HG03460 (cell line): ENCODE measurements around the gene ESPNL.
"Not testable (repeated sequence)": the region's sequence is repeated elsewhere in the genome, so short reads cannot be mapped to it uniquely, and the experiment has no call there.

ENCODE experiments used
- ATAC-seq: cut with Tn5 transposase; IDR thresholded peaks from one replicate; pipeline ENCODE4 v1.9.1; 2021; ENCODE audit not compliant: unreplicated experiment

The ESPNL gene, protein sequence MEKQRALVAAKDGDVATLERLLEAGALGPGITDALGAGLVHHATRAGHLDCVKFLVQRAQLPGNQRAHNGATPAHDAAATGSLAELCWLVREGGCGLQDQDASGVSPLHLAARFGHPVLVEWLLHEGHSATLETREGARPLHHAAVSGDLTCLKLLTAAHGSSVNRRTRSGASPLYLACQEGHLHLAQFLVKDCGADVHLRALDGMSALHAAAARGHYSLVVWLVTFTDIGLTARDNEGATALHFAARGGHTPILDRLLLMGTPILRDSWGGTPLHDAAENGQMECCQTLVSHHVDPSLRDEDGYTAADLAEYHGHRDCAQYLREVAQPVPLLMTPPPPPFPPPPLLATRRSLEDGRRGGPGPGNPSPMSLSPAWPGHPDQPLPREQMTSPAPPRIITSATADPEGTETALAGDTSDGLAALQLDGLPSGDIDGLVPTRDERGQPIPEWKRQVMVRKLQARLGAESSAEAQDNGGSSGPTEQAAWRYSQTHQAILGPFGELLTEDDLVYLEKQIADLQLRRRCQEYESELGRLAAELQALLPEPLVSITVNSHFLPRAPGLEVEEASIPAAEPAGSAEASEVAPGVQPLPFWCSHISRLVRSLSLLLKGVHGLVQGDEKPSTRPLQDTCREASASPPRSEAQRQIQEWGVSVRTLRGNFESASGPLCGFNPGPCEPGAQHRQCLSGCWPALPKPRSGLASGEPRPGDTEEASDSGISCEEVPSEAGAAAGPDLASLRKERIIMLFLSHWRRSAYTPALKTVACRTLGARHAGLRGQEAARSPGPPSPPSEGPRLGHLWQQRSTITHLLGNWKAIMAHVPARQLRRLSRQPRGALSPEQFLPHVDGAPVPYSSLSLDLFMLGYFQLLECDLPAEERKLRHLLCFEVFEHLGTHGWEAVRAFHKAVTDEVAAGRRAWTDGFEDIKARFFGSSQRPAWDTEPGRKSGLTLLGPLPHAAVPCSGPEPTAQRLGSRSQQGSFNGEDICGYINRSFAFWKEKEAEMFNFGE

DNA sequence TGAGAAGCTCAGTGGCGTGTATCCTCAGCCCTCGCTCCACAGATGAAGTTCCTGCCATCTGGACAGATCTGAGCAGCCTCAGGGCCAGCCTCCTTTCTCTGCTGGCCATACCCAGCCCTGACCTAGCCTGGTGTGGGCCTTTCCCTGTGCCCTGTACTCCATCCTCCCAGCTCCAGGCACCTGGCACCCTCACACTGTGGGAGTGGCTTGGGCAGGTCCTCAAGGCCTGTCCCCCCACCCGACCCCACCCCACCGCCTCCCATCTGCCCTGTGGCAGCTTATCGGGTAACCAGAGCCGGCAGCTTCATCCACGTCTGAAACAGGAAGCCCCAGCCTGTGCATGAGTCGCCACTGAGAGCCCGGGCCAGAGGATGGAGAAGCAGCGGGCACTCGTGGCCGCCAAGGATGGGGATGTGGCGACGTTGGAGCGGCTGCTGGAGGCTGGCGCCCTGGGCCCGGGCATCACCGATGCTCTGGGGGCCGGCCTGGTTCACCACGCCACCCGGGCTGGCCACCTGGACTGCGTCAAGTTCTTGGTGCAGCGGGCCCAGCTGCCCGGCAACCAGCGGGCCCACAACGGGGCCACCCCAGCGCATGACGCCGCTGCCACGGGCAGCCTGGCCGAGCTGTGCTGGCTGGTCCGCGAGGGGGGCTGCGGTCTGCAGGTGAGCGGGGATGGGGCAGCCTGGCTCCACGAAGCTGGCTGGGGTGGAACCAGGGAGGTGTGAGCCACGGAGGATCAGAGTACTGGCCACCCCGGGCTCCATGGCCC is at the start of gene ESPNL:
Gene ESPNL, plus strand, starts transcription at position 292 of the 772 bp plus-strand sequence. Its CDS starts 80 bp downstream, at position 372.
- no peak for ATAC-seq

DNA sequence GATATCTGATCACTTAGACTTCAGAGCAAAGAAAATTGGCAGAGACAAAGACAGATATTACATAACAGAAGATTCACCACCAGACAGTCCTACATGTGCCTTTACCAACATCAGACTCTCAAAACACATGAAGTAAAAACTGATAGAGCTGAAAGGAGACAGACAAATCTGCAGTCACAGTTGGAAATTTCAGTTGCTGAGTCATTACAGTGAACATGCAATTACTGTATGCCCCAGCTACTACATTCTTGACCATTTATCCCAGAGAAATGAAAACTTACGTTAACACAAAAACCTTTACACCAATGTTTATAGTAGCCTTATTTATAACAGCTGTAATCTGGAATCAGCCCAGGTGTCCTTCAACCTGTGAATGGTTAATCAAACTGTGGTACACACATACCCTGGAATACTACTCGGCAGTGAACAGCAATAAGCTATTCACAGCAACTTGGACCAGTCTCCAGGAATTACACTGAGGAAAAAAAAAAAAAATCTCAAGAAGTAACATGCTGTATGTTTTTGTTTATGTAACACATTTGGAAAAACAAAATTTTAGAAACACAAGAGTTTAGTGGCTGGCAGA is 46.9 kb upstream of the ESPNL start:
- ATAC-seq = no peak

DNA sequence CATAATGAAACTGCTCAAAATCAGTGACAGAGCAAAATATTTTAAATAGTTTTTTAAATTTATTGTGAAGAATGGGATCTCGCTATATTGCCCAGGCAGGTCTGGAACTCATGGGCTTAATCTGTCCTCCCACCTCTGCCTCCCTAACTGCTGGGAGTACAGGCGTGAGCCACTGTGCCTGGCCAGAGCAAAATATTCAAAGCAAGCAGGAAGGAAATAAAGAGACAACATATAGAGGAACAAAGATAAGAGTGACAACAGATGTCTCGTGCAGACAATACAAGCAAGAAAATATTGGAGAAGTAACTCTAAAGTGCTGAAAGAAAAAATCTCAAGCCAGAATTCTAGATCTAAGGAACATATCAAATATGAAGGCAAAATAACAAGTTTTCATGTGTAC is 44.3 kb upstream of the ESPNL start:
- no peak for ATAC-seq

DNA sequence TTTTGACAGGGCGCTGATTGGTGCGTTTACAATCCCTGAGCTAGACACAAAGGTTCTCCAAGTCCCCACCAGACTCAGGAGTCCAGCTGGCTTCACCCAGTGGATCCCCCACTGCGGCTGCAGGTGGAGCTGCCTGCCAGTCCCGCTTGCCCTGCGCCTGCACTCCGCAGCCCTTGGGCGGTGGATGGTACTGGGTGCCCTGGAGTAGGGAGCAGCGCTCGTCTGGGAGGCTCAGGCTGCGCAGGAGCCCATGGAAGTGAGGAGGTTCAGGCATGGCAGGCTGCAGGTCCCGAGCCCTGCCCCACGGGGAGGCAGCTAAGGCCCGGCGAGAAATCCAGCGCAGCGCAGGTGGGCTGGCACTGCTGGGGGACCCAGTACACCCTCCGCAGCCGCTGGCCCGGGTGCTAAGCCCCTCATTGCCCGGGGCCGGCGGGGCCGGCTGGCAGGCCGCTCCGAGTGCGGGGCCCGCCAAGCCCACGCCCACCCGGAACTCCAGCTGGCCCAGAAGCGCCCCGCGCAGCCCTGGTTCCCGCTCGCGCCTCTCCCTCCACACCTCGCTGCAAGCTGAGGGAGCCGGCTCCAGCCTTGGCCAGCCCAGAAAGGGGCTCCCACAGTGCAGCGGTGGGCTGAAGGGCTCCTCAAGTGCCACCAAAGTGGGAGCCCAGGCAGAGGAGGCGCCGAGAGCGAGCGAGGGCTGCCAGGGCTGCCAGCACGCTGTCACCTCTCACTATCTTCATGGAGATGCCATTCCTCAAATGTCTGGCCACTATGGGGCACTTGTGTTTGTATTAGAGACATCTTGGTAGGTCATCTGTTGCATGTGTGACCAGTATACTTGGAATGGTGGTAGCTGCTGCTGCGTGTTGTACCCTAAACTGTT is 42.2 kb upstream of the ESPNL start:
- ATAC-seq = not testable (repeated sequence)

DNA sequence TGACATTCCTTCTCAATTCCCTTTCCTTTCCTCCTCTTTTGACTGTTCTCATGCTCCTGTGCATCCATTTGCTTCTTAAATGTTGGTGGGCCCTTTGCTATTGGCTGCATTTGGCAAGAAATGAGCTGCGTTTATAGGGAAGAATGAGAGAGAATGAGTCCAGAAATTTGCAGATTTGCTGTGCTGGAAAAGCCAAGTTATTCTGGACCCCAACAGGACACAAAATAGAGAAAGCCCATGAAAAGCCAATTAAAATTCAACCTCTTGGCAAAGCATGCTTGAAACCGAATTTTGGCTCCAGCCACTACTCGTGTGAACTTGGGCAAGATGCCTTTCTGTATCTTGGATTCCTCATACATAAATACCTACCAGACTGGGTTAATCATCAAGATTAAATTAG is 40.6 kb upstream of the ESPNL start:
- no peak for ATAC-seq

DNA sequence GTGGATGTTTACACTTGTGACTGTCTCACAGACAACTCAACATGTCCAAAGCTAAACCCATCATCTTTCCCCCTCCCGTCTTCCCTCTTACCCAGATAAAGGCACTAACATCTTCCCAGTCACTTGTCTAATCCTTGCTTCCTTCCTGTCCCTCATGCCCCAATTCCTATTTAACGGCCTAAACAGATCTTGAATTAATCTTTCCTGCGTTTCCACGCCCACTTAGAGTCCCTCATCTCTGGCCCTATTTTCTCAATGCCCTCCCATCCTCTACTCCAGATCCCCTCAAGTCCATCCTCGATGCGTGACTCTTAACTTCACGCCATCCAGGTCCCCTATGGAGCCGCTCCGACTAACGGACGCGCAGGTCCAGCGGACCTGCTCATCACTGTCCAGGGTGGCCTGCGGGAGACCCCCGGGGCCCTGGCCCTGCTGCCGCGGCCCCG is 40.0 kb upstream of the ESPNL start:
- peak; percentile 0 for ATAC-seq

DNA sequence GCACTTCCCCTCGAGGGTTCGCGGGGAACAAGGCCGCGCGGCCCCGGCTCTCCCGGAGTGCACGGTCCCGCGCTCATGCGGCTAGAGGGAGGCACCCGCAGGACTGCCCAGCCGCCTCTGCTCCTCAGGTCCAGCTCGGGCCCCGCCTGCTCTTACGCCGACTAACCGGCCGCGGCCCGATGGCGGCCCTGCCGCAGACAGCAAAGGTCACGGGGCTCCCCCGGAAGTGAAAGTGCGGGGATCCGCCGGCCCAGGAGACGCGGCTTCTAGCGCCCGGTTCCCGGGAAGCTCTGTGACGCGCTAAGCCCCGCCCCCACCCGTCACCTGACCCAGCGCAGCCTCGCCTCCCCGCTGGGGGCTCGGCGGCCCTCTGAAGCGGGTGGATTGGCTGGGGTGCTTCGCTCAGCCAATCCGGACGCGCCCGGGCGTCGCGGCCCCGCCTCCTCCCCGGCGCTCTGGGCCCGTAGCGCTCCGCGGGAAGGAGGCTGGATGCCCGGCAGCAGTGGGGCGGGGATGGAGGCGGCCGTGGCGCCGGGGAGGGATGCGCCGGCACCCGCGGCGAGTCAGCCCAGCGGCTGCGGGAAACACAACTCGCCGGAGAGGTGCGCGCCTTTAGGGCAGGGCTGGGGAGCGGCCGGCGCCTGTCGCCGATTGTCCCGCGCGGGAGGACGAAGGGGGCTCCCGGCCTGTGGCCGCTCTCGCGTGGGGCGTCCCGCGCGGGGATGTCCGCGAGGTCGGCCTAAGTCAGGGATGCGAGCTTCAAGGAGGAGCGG is 39.4 kb upstream of the ESPNL start, which contains the start of gene SCLY:
Gene SCLY, plus strand, starts transcription at position 460 of the 773 bp plus-strand sequence. Its CDS starts 54 bp downstream, at position 514.
- peak; percentile 94 for ATAC-seq

DNA sequence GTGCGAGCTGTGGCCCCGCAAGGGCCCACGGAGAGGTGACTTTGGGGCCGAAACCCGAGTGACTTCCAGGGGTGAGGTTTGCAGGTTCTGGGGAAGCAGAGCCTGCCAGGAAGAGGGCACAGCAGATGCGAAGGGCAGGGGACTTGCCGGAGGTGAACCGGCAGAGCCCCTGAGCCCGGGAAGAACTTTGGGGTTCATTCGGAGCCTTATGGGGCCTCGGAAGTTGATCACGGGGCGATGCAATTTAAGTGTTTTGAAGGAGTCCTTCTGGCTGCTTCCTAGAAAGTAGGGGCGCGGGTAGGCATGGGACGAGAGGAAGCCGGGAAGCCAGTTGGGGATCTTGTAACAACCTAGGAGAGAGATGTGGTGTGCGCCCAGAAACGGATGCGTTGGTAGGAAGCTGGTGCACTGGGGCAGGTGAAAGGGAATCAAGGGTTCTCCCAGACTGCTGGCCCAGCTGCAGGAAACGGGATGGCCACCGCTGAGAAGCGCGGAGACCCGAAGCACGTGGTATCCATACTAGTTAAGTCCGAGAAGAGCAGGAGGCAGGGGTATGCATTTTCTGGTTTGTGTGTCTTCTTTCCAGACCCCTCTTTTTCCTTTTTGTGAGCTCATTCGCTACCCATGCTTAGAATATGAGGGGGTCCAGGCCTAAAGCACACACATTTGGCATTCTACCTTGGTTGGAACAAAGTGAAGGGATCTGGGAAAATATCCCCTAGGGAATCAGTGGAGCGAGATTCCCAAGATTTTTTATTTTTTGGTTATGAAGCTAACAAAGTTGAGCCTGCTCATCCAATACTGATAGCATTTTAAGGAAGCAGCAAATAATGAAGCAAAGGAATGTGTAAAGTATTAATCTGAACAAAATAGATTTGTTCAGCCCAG is 38.6 kb upstream of the ESPNL start:
- peak; percentile 21 for ATAC-seq

DNA sequence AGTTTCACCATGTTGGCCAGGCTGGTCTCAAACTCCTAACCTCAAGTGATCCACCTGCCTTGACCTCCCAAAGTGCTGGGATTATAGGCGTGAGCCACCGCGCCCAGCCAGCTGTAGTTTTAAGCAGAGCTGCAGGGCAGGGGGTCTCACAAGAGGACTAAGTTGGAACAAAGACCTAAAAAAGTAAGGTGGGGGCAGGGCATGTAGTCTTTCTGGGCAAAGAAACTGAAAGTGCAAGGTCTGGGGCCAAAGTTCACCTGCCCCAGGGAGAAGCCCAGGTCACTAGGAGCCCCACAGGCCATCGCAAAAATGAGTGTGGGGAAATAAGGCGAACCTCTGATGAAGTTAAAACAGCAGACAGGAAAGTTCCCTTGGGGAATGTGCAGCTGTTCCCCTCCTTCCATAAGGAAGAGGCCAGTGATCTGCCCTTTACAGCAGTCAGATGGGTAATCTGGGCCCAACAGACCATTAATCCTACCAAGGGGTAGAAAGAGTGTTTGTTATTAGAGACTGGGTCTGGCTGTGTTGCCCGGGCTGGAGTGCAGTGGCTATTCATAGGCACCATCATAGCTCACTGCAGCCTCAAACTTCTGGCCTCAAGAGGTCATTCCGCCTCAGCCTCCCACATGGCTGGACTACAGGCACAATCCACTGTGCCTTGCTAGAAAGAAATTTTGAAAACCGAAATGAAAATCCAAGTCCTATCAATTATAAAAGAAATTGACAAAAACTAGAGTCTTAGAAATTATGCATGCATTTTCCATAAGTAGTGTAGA is 36.5 kb upstream of the ESPNL start:
- ATAC-seq = no peak

DNA sequence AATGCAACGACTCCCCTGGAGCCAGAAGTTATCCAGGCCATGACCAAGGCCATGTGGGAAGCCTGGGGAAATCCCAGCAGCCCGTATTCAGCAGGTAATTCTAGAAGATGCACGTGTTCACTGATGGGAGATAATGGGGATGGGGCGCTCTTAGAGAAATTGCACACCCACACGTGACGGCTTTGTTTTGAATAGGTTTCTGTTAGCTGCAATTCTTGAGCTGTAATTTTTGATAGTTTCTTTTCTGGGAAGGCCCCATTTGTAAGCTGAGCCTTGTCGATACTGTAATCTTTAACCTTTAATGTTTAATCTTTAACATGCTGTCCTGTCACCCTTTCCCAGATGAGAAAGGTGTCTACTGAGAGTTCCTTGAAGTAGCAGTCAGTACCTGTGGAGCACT is 35.8 kb upstream of the ESPNL start:
- no peak for ATAC-seq

DNA sequence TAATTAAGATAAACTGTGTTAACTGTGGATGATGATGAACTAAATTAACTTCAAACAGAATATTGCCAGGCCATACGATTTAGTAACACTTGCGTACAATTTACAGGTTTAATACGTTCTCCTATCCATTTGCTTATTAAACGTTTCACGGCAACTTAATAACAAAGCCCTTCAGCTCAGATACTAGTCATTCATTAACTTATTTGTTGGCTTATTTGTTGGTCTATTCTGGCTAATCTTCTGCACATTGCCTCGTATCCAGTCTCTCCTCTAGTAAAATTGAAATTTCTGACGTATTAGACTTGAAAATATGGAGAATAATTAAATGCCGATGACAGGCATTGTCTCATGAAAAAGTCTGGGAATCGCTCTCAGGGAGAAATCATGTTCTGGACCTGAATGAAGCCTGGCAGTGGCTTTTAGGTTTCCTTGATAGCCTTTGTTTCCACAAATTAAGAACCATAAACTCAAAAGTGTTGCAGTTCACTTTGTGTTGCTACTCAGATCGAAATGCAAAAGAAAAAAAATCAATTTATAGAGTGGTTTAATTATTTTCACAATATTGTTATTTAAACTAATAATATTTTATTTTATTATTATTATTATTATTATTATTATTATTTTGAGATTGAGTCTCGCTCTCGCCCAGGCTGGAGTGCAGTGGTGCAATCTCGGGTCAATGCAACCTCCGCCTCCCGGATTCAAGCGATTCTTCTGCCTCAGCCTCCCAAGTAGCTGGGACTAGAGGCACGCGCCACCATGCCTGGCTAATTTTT is 34.9 kb upstream of the ESPNL start:
- ATAC-seq = no peak

DNA sequence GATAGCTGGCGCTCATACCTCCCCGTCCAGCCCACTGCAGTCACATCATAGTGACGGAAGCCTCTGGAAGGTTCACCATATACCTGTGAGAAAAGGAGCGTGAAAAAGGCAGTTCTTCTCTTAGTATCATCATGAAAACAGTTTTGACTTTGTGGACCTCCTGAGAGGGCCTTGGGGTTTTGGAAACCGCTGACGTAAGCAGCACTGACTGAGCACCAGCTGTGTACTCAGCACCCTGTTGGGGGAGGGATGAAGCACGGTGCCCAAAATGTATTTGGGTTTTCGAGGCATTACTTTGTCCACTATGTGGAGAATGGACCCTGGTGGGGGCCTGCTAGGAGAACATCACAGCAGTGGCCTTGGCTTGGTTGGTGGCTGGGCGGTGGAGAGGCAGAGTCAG is 33.9 kb upstream of the ESPNL start:
- no peak for ATAC-seq

DNA sequence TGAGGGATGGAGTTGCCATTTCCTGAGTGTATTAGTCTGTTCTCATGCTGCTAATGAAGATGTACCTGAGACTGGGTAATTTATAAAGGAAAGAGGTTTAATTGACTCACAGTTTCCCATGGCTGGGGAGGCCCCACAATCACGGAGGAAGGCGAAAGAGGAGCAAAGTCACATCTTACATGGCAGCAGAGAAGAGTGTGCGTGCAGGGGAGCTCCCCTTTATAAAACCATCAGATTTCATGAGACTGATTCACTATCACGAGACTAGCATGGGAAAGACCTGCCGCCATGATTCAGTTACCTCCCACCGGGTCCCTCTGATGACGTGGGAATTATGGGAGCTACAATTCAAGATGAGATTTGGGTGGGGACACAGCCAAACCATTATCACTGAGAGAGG is 33.4 kb upstream of the ESPNL start:
- not testable (repeated sequence) for ATAC-seq

DNA sequence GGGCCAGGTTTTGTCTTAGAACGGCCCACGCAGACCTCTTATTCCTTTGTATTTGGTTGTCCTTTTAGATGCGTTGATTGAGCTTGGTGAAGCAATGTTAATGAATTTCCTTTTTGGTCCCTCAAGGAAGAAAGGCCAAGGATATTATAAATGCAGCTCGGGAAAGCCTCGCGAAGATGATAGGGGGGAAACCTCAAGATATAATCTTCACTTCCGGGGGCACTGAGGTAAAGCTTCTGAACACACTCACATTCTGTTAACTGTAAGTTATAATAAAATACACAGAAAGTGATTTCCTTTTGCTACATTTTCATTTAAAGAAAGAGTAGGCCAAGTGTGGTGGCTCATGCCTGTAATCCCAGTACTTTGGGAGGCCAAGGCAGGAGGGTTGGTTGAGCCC is 32.2 kb upstream of the ESPNL start:
- no peak for ATAC-seq

DNA sequence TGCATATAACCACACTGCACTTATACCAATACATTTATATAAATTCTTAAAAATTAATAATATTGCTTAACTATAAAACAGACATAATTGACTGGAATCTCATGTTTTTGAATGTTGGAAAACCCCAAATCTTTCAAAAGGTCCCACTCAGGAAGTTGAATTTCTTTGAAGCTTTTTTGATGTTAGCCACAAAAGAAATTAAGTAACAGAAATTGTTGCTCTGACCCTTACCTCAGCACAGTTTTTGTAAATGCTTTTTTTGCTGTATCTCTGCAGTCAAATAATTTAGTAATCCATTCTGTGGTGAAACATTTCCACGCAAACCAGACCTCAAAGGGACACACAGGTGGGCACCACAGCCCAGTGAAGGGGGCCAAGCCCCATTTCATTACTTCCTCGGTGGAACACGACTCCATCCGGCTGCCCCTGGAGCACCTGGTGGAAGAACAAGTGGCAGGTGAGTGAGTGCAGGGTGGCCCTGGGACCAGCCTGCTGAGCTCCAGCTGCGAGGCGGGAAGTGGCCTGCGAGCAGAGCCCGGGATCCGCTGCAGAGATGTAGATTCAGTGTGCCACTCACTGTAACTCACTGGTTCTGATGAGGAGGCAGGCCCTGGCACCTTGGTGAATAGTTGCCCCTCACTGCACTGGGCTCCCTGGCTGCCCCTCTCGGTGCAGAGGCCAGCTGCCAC is 31.0 kb upstream of the ESPNL start:
- no peak for ATAC-seq

DNA sequence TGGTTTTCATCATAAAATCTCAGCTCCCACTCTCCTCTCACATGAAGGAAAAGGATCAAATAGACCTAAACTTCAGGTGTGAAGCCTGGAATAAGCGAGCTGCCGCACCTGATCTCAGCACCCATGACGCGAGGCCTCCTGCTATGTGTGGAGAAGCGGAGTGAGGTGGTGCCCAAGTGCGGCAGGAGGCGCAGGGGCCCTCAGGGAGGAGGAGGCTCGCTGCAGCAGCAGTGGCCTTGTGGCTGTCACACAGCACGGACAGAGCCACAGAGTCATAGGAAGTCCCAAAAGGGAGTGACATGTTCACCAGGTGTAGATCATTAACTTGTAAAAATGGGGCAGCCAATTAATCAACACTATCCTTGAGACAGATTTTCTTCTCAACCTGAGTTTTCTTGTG is 30.3 kb upstream of the ESPNL start:
- no peak for ATAC-seq
